Neural cell (in vitro differentiated cells): ENCODE measurements around the gene EYA2. TPM values are rescaled to one million over a fixed set of nuclear protein-coding genes. Genes with fewer than 3 reads are reported as not detected.

Source experiments
- H2AFZ ChIP-seq: fragments of 200-600, 300-800 bp; sonication (generic), shearing (Covaris generic); 2 replicates; pipeline ENCODE4 v1.6.0; 2014; ENCODE audit warnings: low read depth, mild to moderate bottlenecking, antibody characterized with exemption, low read length, moderate library complexity
- H3F3A ChIP-seq: fragments of 200-600 bp; shearing (Covaris generic); 2 replicates; pipeline ENCODE4 v1.6.1; 2016; ENCODE audit warnings: mild to moderate bottlenecking, moderate library complexity, mixed read lengths, antibody characterized with exemption, low read length; ENCODE audit not compliant: insufficient read depth, poor library complexity, severe bottlenecking
- H3K27ac ChIP-seq: fragments of 200-600, 300-800 bp; sonication (generic), shearing (Covaris generic); 2 replicates; pipeline ENCODE4 v1.5.1; 2014; ENCODE audit warnings: mild to moderate bottlenecking, low read length, moderate library complexity
- H3K27me3 ChIP-seq: fragments of 300-800, 200-600 bp; sonication (generic), shearing (Covaris generic); 2 replicates; pipeline ENCODE4 v1.6.0; 2014; ENCODE audit warnings: mild to moderate bottlenecking, low read depth, low read length, moderate library complexity; ENCODE audit not compliant: insufficient read depth
- H3K36me3 ChIP-seq: fragments of 300-800, 200-600 bp; sonication (generic), shearing (Covaris generic); 2 replicates; pipeline ENCODE4 v1.5.1; 2014; ENCODE audit warnings: mild to moderate bottlenecking, antibody characterized with exemption, low read length, moderate library complexity; ENCODE audit not compliant: insufficient read depth
- H3K4me2 ChIP-seq: fragments of 300-800, 200-600 bp; sonication (generic), shearing (Covaris generic); 2 replicates; pipeline ENCODE4 v1.6.0; 2014; ENCODE audit warnings: mild to moderate bottlenecking, low read length
- H3K4me3 ChIP-seq: fragments of 300-800, 200-600 bp; sonication (generic), shearing (Covaris generic); 2 replicates; pipeline ENCODE4 v1.5.1; 2014; ENCODE audit warnings: mild to moderate bottlenecking, low read length, moderate library complexity
- H3K79me2 ChIP-seq: fragments of 200-600 bp; shearing (Covaris generic); replicated peaks from 2 replicates; pipeline ENCODE4 v1.6.0; 2014; ENCODE audit warnings: mild to moderate bottlenecking, low read length, moderate library complexity; ENCODE audit not compliant: insufficient read depth
- H3K9ac ChIP-seq: fragments of 300-800, 200-600 bp; sonication (generic), shearing (Covaris generic); 2 replicates; pipeline ENCODE4 v1.6.1; 2016; ENCODE audit warnings: mild to moderate bottlenecking, low read length, mixed read lengths
- H3K9me2 ChIP-seq: fragments of 200-600 bp; shearing (Covaris generic); 2 replicates; pipeline ENCODE4 v1.6.1; 2016; ENCODE audit warnings: mild to moderate bottlenecking, low read length, mixed read lengths; ENCODE audit not compliant: insufficient read depth
- H3K9me3 ChIP-seq: fragments of 200-600, 300-800 bp; sonication (generic), shearing (Covaris generic); 2 replicates; pipeline ENCODE4 v1.6.1; 2016; ENCODE audit warnings: mild to moderate bottlenecking, mixed run types, low read length, moderate library complexity, mixed read lengths
- H4K20me1 ChIP-seq: fragments of 200-600 bp; shearing (Covaris generic); 2 replicates; pipeline ENCODE4 v1.6.1; 2016; ENCODE audit warnings: mild to moderate bottlenecking, mixed run types; ENCODE audit not compliant: insufficient read depth
- EP300 ChIP-seq: fragments of 450-650 bp; conservative IDR thresholded peaks from 2 replicates; pipeline ENCODE4 v1.6.1; 2014; ENCODE audit warnings: antibody characterized with exemption, mild to moderate bottlenecking, moderate library complexity; ENCODE audit not compliant: poor library complexity, severe bottlenecking
- EZH2 ChIP-seq: fragments of 200-600, 300-800 bp; shearing (Covaris generic), sonication (generic); IDR thresholded peaks from 2 replicates; pipeline ENCODE4 v1.6.1; 2014; ENCODE audit warnings: antibody characterized with exemption, low read length, borderline replicate concordance, mild to moderate bottlenecking; ENCODE audit not compliant: insufficient read depth, poor library complexity, severe bottlenecking
- MXI1 ChIP-seq: fragments of 450-650 bp; conservative IDR thresholded peaks from 2 replicates; pipeline ENCODE4 v1.6.1; 2014; ENCODE audit warnings: antibody characterized with exemption, mild to moderate bottlenecking; ENCODE audit not compliant: poor library complexity, severe bottlenecking
- POLR2AphosphoS5 ChIP-seq: IDR thresholded peaks from 2 replicates; pipeline ENCODE4 v1.6.1; 2012
- RAD21 ChIP-seq: fragments of 450-650 bp; conservative IDR thresholded peaks from 2 replicates; pipeline ENCODE4 v1.6.1; 2014; ENCODE audit warnings: antibody characterized with exemption, mild to moderate bottlenecking, moderate library complexity
- SMC3 ChIP-seq: fragments of 450-650 bp; conservative IDR thresholded peaks from 2 replicates; pipeline ENCODE4 v1.6.1; 2014; ENCODE audit warnings: antibody characterized with exemption, mild to moderate bottlenecking, moderate library complexity; ENCODE audit not compliant: poor library complexity
- TAF1 ChIP-seq: IDR thresholded peaks from 2 replicates; pipeline ENCODE4 v1.6.1; 2012; ENCODE audit warnings: low read depth
- polyA plus RNA-seq: library from polyadenylated mRNA; depleted of rRNA; stranded (reverse); fragments of >200 nt; gene quantifications from 2 replicates; pipeline ENCODE4 v1.2.3, GENCODE V29; 2014
- TF ChIP-seq, protein P1 (sequence below): fragments of 450-650 bp; IDR thresholded peaks from 2 replicates; pipeline ENCODE4 v1.5.1; 2014; ENCODE audit warnings: antibody characterized with exemption, mild to moderate bottlenecking, moderate library complexity; ENCODE audit not compliant: poor library complexity, severe bottlenecking
- TF ChIP-seq, protein P2 (sequence below): IDR thresholded peaks from 2 replicates; pipeline ENCODE4 v1.6.1; 2012; ENCODE audit warnings: borderline replicate concordance

The EYA2 gene
- polyA plus RNA-seq, 1 donor from 2014 or later = 0.88 TPM

DNA sequence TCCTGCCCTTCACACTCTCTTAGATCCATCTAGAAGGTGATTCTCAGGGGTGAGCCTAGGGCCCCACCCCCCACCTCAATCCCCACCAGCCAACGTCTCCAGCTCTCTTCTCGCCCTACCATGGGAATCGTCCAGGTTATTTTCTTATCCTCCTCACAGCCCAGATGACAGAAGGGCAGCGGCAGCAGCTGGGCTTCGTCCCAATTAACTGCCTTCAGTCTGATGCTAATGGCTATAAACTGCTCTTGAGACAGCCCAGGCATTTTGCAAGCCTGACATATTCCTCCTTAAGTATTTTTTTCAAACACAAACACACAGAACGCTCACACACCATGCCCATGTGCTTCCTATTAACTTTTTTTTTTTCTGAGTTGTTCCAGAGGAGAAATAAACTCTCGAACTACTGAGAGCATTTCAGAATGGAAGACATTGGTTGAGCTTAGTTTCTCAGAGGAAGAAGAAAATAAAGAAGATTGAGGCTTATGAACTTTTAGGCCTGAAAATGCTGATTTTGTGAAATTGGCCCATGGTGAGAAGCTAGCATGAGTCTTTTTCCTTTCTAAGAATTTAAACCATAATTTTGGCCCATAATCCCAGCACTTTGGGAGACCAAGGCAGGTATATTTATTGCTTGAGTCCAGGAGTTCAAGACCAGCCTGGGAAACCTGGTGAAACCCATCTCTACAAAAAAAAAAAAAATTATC, 124.6 kb downstream of the EYA2 start:
- Histone ChIP-seq H3F3A (no peaks in the 10 kb centered on the region), H2AFZ (no peak overlapping the region), H4K20me1 (no peaks in the 10 kb centered on the region), H3K9ac (no peak overlapping the region), H3K27ac (no peak overlapping the region), H3K4me3 (no peak overlapping the region), H3K79me2 (no peaks in the 10 kb centered on the region), H3K27me3 (no peaks in the 10 kb centered on the region), H3K9me3 (no peaks in the 10 kb centered on the region), H3K4me2 (no peak overlapping the region), H3K9me2 (no peaks in the 10 kb centered on the region), H3K36me3 (no peaks in the 10 kb centered on the region)
- TF ChIP-seq POLR2AphosphoS5 (no peak), RAD21 (no peak), EP300 (no peak), MXI1 (no peak), TAF1 (no peak), EZH2 (no peak), SMC3 (no peak)
- TF ChIP-seq, protein P1, sequence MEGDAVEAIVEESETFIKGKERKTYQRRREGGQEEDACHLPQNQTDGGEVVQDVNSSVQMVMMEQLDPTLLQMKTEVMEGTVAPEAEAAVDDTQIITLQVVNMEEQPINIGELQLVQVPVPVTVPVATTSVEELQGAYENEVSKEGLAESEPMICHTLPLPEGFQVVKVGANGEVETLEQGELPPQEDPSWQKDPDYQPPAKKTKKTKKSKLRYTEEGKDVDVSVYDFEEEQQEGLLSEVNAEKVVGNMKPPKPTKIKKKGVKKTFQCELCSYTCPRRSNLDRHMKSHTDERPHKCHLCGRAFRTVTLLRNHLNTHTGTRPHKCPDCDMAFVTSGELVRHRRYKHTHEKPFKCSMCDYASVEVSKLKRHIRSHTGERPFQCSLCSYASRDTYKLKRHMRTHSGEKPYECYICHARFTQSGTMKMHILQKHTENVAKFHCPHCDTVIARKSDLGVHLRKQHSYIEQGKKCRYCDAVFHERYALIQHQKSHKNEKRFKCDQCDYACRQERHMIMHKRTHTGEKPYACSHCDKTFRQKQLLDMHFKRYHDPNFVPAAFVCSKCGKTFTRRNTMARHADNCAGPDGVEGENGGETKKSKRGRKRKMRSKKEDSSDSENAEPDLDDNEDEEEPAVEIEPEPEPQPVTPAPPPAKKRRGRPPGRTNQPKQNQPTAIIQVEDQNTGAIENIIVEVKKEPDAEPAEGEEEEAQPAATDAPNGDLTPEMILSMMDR = no peak
- TF ChIP-seq, protein P2, sequence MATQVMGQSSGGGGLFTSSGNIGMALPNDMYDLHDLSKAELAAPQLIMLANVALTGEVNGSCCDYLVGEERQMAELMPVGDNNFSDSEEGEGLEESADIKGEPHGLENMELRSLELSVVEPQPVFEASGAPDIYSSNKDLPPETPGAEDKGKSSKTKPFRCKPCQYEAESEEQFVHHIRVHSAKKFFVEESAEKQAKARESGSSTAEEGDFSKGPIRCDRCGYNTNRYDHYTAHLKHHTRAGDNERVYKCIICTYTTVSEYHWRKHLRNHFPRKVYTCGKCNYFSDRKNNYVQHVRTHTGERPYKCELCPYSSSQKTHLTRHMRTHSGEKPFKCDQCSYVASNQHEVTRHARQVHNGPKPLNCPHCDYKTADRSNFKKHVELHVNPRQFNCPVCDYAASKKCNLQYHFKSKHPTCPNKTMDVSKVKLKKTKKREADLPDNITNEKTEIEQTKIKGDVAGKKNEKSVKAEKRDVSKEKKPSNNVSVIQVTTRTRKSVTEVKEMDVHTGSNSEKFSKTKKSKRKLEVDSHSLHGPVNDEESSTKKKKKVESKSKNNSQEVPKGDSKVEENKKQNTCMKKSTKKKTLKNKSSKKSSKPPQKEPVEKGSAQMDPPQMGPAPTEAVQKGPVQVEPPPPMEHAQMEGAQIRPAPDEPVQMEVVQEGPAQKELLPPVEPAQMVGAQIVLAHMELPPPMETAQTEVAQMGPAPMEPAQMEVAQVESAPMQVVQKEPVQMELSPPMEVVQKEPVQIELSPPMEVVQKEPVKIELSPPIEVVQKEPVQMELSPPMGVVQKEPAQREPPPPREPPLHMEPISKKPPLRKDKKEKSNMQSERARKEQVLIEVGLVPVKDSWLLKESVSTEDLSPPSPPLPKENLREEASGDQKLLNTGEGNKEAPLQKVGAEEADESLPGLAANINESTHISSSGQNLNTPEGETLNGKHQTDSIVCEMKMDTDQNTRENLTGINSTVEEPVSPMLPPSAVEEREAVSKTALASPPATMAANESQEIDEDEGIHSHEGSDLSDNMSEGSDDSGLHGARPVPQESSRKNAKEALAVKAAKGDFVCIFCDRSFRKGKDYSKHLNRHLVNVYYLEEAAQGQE = no peak

DNA sequence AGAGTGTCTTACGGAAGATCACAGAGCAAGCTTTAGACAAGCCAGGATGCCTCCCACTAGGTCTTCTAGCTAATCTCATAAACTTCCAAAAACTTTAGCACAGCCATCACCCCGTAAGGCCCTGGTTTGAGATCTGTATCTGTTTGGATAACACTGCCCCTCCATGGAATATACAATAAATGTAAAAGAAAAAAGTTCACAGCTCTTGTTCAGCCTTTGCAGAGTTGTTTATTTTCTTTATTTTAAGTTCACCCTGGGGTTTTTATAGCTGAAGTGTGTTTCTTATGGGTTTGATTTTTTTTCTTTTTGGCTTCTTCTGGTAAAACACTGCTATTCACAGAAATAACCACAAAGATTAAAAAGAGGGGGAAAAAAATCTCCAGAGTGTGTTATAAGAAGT, 125.6 kb downstream of the EYA2 start:
- Histone ChIP-seq H3K4me3 (no peak overlapping the region), H3K9me2 (no peaks in the 10 kb centered on the region), H3K79me2 (no peaks in the 10 kb centered on the region), H3K27me3 (no peaks in the 10 kb centered on the region), H2AFZ (no peak overlapping the region), H3F3A (no peaks in the 10 kb centered on the region), H4K20me1 (no peaks in the 10 kb centered on the region), H3K36me3 (no peaks in the 10 kb centered on the region), H3K4me2 (no peak overlapping the region), H3K9me3 (no peaks in the 10 kb centered on the region), H3K9ac (no peak overlapping the region), H3K27ac (no peak overlapping the region)
- TF ChIP-seq RAD21 = no peak
- no peak for TF ChIP-seq MXI1
- TF ChIP-seq SMC3 = no peak
- no peak for TF ChIP-seq EP300
- TF ChIP-seq, protein P1 = no peak
- TF ChIP-seq POLR2AphosphoS5 = no peak
- TF ChIP-seq, protein P2 = no peak
- TF ChIP-seq TAF1 = no peak
- TF ChIP-seq EZH2 = no peak
